Smooth muscle cell (in vitro differentiated cells): Measurements from ENCODE around the gene AP3D1. TPM values are rescaled to one million over a fixed set of nuclear protein-coding genes. Genes with fewer than 3 reads are reported as not detected.

Experiments used
- DNase-seq: peaks from one replicate; lab custom pipeline; 2025; ENCODE audit not compliant: unreplicated experiment; lab: John Stamatoyannopoulos, UW
- H2AFZ ChIP-seq: fragments of 200-600 bp; sonication (generic); 2 replicates; pipeline ENCODE4 v1.6.0; 2016; ENCODE audit warnings: antibody characterized with exemption, low read depth, mild to moderate bottlenecking
- H3F3A ChIP-seq: fragments of 200-600 bp; sonication (generic); 2 replicates; pipeline ENCODE4 v1.6.0; 2017; ENCODE audit warnings: antibody characterized with exemption, low read depth
- H3K27ac ChIP-seq: fragments of 200-600 bp; sonication (generic); 2 replicates; pipeline ENCODE4 v1.5.1; 2016; ENCODE audit warnings: low read depth, mild to moderate bottlenecking
- H3K27me3 ChIP-seq: fragments of 200-600 bp; sonication (generic); 2 replicates; pipeline ENCODE4 v1.6.1; 2016; ENCODE audit warnings: low read depth, mild to moderate bottlenecking
- H3K36me3 ChIP-seq: fragments of 200-600 bp; sonication (generic); 2 replicates; pipeline ENCODE4 v1.5.1; 2016; ENCODE audit warnings: low read depth
- H3K4me1 ChIP-seq: fragments of 200-600 bp; sonication (generic); 2 replicates; pipeline ENCODE4 v1.5.1; 2016; ENCODE audit warnings: low read depth
- H3K4me2 ChIP-seq: fragments of 200-600 bp; sonication (generic); 2 replicates; pipeline ENCODE4 v1.6.0; 2016; ENCODE audit warnings: mild to moderate bottlenecking
- H3K4me3 ChIP-seq: fragments of 200-600 bp; sonication (generic); 2 replicates; pipeline ENCODE4 v1.5.1; 2016; ENCODE audit warnings: mild to moderate bottlenecking
- H3K79me2 ChIP-seq: fragments of 200-600 bp; sonication (generic); 2 replicates; pipeline ENCODE4 v1.6.0; 2016; ENCODE audit warnings: low read depth, mild to moderate bottlenecking
- H3K9ac ChIP-seq: fragments of 200-600 bp; sonication (generic); 2 replicates; pipeline ENCODE4 v1.6.0; 2016; ENCODE audit warnings: low read depth
- H3K9me3 ChIP-seq: fragments of 200-600 bp; sonication (generic); replicated peaks from 2 replicates; pipeline ENCODE4 v1.5.1; 2016; ENCODE audit warnings: low read depth
- H4K20me1 ChIP-seq: fragments of 200-600 bp; sonication (generic); 2 replicates; pipeline ENCODE4 v1.6.0; 2016; ENCODE audit warnings: low read depth
- CTCF ChIP-seq: fragments of 200-600 bp; sonication (generic); IDR thresholded peaks from 2 replicates; pipeline ENCODE4 v1.5.1; 2017; ENCODE audit warnings: borderline replicate concordance, mild to moderate bottlenecking, antibody characterized with exemption; ENCODE audit not compliant: insufficient read depth, poor library complexity, severe bottlenecking
- WGBS: methylation state at CpG from one replicate; pipeline ENCODE4 v1.1.7; 2016; ENCODE audit warnings: low lambda C conversion rate; 5-methylcytosine and 5-hydroxymethylcytosine counted together
- polyA plus RNA-seq: library from polyadenylated mRNA; unstranded; fragments of >200 nt; fragmentation: Nextera tagmentation; extraction: Ambion mirVana; gene quantifications from 2 replicates; pipeline ENCODE4 v1.2.1, GENCODE V29; 2016
- total RNA-seq: library from RNA; depleted of rRNA; stranded (reverse); fragments of >200 nt; gene quantifications from 2 replicates; pipeline ENCODE4 v1.2.3, GENCODE V29; 2014

AP3D1 gene
- total and polyA plus RNA-seq, 2 experiments from 2014 or later, result 66.2 to 81.0 TPM

- Histone ChIP-seq H3F3A (peaks cover under 1% of the 10 kb centered on the region), H3K4me3 (no peak overlapping the region), H3K4me1 (peaks cover 11% of the 10 kb centered on the region), H3K9ac (no peak overlapping the region), H3K79me2 (peaks cover 11% of the 10 kb centered on the region), H2AFZ (no peak overlapping the region), H3K9me3 (no peaks in the 10 kb centered on the region), H4K20me1 (peaks cover 10% of the 10 kb centered on the region), H3K36me3 (no peaks in the 10 kb centered on the region), H3K27me3 (no peaks in the 10 kb centered on the region), H3K27ac (no peak overlapping the region), H3K4me2 (no peak overlapping the region)
- WGBS, result 94% methylated on average over 8 of the region's 8 CpGs
- no peak for TF ChIP-seq CTCF
- no peak for DNase-seq
These were observed 96.6 kb downstream of the AP3D1 start for GRCh38 chr19:2054763-2055162.

- no peak for TF ChIP-seq CTCF
- Histone ChIP-seq H2AFZ (no peak overlapping the region), H3K9ac (no peak overlapping the region), H3K27ac (no peak overlapping the region), H4K20me1 (peaks cover 20% of the 10 kb centered on the region), H3K4me2 (no peak overlapping the region), H3K9me3 (no peaks in the 10 kb centered on the region), H3K4me1 (peaks cover 14% of the 10 kb centered on the region), H3K4me3 (no peak overlapping the region), H3K36me3 (no peaks in the 10 kb centered on the region), H3K79me2 (peaks cover 21% of the 10 kb centered on the region), H3F3A (no peaks in the 10 kb centered on the region), H3K27me3 (no peaks in the 10 kb centered on the region)
- DNase-seq, result no peak
- WGBS, result 93% methylated on average over 24 of the region's 24 CpGs
These were observed 97.6 kb downstream of the AP3D1 start for GRCh38 chr19:2053601-2054389.

- WGBS, result 91% methylated on average over 18 of the region's 18 CpGs
- Histone ChIP-seq H3K9ac (no peak overlapping the region), H3K27ac (peak overlapping the region; percentile 1), H3K9me3 (no peaks in the 10 kb centered on the region), H3F3A (no peaks in the 10 kb centered on the region), H3K79me2 (peaks cover 37% of the 10 kb centered on the region), H3K27me3 (no peaks in the 10 kb centered on the region), H2AFZ (peak overlapping the region; percentile 86), H3K36me3 (no peaks in the 10 kb centered on the region), H3K4me3 (peak overlapping the region; percentile 95), H4K20me1 (peaks cover 37% of the 10 kb centered on the region), H3K4me2 (peak overlapping the region; percentile 92), H3K4me1 (peaks cover 9% of the 10 kb centered on the region)
- no peak for DNase-seq
- TF ChIP-seq CTCF, result no peak
These were observed 99.3 kb downstream of the AP3D1 start for GRCh38 chr19:2051773-2052704.
